Measurements from ENCODE around the gene NOTCH1.
A peak's percentile ranks its signal among the peaks of the same experiment; 100 is the strongest.

NOTCH1 gene

GRCh38 chr9:136538599-136539426 is 7.0 kb downstream of the NOTCH1 start:
- Histone ChIP-seq H3K9me3 (ENCODE audit: control insufficient read depth, low read length) (no peaks in the 10 kb centered on the region), H3K27me3 (replicated peaks; ENCODE audit: control insufficient read depth, insufficient read depth, low read length, poor library complexity, severe bottlenecking) (no peaks in the 10 kb centered on the region), H3K4me3 (ENCODE audit: insufficient read depth, low read depth, low read length, poor library complexity, severe bottlenecking) (peak overlapping the region; percentile 40), H3K27ac (ENCODE audit: insufficient read depth, low read length, poor library complexity, severe bottlenecking) (peak overlapping the region; percentile 81), H3K36me3 (ENCODE audit: control insufficient read depth, insufficient read depth, low read length) (no peaks in the 10 kb centered on the region), H3K4me1 (ENCODE audit: control insufficient read depth, insufficient read depth, low read length, poor library complexity, severe bottlenecking) (peaks cover 65% of the 10 kb centered on the region)
- DNase-seq, result peak; percentile 38 to 57 (median 56)

- Histone ChIP-seq H3K27me3 (replicated peaks; ENCODE audit: control insufficient read depth, insufficient read depth, low read length, poor library complexity, severe bottlenecking) (no peaks in the 10 kb centered on the region), H3K4me1 (ENCODE audit: control insufficient read depth, insufficient read depth, low read length, poor library complexity, severe bottlenecking) (peaks cover 69% of the 10 kb centered on the region), H3K27ac (ENCODE audit: insufficient read depth, low read length, poor library complexity, severe bottlenecking) (peak overlapping the region; percentile 81), H3K4me3 (ENCODE audit: insufficient read depth, low read depth, low read length, poor library complexity, severe bottlenecking) (peak overlapping the region; percentile 40), H3K9me3 (ENCODE audit: control insufficient read depth, low read length) (no peaks in the 10 kb centered on the region), H3K36me3 (ENCODE audit: control insufficient read depth, insufficient read depth, low read length) (no peaks in the 10 kb centered on the region)
- no peak for DNase-seq
These were observed 7.8 kb downstream of the NOTCH1 start for GRCh38 chr9:136537896-136538598.

GRCh38 chr9:136537411-136537810 is 8.4 kb downstream of the NOTCH1 start:
- H3K27ac ChIP-seq (ENCODE audit: insufficient read depth, low read length, poor library complexity, severe bottlenecking), result peak overlapping the region; percentile 25
- DNase-seq, result no peak
- H3K36me3 ChIP-seq (ENCODE audit: control insufficient read depth, insufficient read depth, low read length), result no peaks in the 10 kb centered on the region
- H3K9me3 ChIP-seq (ENCODE audit: control insufficient read depth, low read length), result no peaks in the 10 kb centered on the region
- H3K27me3 ChIP-seq (replicated peaks; ENCODE audit: control insufficient read depth, insufficient read depth, low read length, poor library complexity, severe bottlenecking), result no peaks in the 10 kb centered on the region
- H3K4me3 ChIP-seq (ENCODE audit: insufficient read depth, low read depth, low read length, poor library complexity, severe bottlenecking), result no peak overlapping the region
- peaks cover 75% of the 10 kb centered on the region for H3K4me1 ChIP-seq (ENCODE audit: control insufficient read depth, insufficient read depth, low read length, poor library complexity, severe bottlenecking)

DNA sequence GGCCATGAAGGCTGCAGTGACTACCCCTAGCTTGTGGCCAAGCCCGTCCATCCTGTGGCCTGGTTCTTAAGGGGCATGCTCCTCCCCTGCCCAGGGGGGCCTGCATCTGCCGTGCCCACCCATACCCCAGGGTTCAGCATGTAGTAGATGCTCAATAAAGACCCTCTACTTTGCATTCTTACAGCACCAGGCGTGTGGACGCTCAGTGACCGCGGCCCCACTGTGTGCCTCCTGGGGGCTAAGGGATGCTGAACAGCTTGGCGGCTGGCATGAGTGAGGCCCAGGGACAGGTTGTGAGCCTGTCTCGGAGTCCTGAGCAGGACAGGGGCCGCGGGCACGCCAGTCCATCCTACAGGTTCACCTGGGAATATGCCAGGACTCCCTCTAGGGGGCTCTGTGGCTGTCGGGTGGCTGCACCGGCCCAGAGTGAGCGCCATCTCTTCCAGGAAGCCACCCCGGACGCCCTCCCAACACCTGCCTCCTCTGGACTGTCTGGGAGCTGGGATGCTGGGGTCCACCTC is 9.1 kb downstream of the NOTCH1 start:
- Histone ChIP-seq H3K9me3 (ENCODE audit: control insufficient read depth, low read length) (no peaks in the 10 kb centered on the region), H3K27me3 (replicated peaks; ENCODE audit: control insufficient read depth, insufficient read depth, low read length, poor library complexity, severe bottlenecking) (no peaks in the 10 kb centered on the region), H3K36me3 (ENCODE audit: control insufficient read depth, insufficient read depth, low read length) (no peaks in the 10 kb centered on the region), H3K4me1 (ENCODE audit: control insufficient read depth, insufficient read depth, low read length, poor library complexity, severe bottlenecking) (peaks cover 81% of the 10 kb centered on the region), H3K4me3 (ENCODE audit: insufficient read depth, low read depth, low read length, poor library complexity, severe bottlenecking) (no peak overlapping the region), H3K27ac (ENCODE audit: insufficient read depth, low read length, poor library complexity, severe bottlenecking) (peak overlapping the region; percentile 25)
- DNase-seq, result no peak

GRCh38 chr9:136536051-136536720 is 9.7 kb downstream of the NOTCH1 start:
- Histone ChIP-seq H3K4me1 (ENCODE audit: control insufficient read depth, insufficient read depth, low read length, poor library complexity, severe bottlenecking) (peaks cover 83% of the 10 kb centered on the region), H3K36me3 (ENCODE audit: control insufficient read depth, insufficient read depth, low read length) (no peaks in the 10 kb centered on the region), H3K9me3 (ENCODE audit: control insufficient read depth, low read length) (no peaks in the 10 kb centered on the region), H3K27ac (ENCODE audit: insufficient read depth, low read length, poor library complexity, severe bottlenecking) (no peak overlapping the region), H3K27me3 (replicated peaks; ENCODE audit: control insufficient read depth, insufficient read depth, low read length, poor library complexity, severe bottlenecking) (no peaks in the 10 kb centered on the region), H3K4me3 (ENCODE audit: insufficient read depth, low read depth, low read length, poor library complexity, severe bottlenecking) (no peak overlapping the region)
- DNase-seq, result no peak

DNA sequence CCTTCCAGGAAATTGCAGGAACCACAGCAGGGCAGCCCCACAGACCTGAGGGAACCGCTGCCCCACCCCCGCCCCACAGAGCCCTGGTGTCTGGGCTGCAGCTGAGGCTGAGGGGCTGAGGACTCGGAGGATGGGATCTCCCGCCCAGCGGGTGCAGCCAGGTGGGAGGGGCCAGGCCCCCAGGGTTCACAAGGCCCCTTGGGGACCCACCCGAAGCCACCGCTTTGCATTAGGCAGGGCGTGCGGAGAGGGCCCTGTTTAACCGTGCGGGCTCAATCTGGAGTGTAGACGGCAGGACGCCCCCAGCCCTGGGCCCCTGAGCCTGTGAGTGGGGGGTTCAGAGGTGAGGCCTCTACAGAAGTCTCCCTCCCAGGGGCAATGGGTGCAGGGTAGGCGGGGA is 10.8 kb downstream of the NOTCH1 start:
- no peak overlapping the region for H3K27ac ChIP-seq (ENCODE audit: insufficient read depth, low read length, poor library complexity, severe bottlenecking)
- no peak overlapping the region for H3K4me3 ChIP-seq (ENCODE audit: insufficient read depth, low read depth, low read length, poor library complexity, severe bottlenecking)
- DNase-seq, result no peak
- H3K9me3 ChIP-seq (ENCODE audit: control insufficient read depth, low read length), result no peaks in the 10 kb centered on the region
- H3K27me3 ChIP-seq (replicated peaks; ENCODE audit: control insufficient read depth, insufficient read depth, low read length, poor library complexity, severe bottlenecking), result no peaks in the 10 kb centered on the region
- H3K36me3 ChIP-seq (ENCODE audit: control insufficient read depth, insufficient read depth, low read length), result peaks cover 6% of the 10 kb centered on the region
- H3K4me1 ChIP-seq (ENCODE audit: control insufficient read depth, insufficient read depth, low read length, poor library complexity, severe bottlenecking), result peaks cover 77% of the 10 kb centered on the region

- Histone ChIP-seq H3K27ac (ENCODE audit: insufficient read depth, low read length, poor library complexity, severe bottlenecking) (peak overlapping the region; percentile 63), H3K9me3 (ENCODE audit: control insufficient read depth, low read length) (no peaks in the 10 kb centered on the region), H3K4me3 (ENCODE audit: insufficient read depth, low read depth, low read length, poor library complexity, severe bottlenecking) (no peak overlapping the region), H3K4me1 (ENCODE audit: control insufficient read depth, insufficient read depth, low read length, poor library complexity, severe bottlenecking) (peaks cover 73% of the 10 kb centered on the region), H3K36me3 (ENCODE audit: control insufficient read depth, insufficient read depth, low read length) (peaks cover 6% of the 10 kb centered on the region), H3K27me3 (replicated peaks; ENCODE audit: control insufficient read depth, insufficient read depth, low read length, poor library complexity, severe bottlenecking) (no peaks in the 10 kb centered on the region)
- no peak for DNase-seq
These were observed 11.5 kb downstream of the NOTCH1 start for GRCh38 chr9:136534366-136534765.

DNA sequence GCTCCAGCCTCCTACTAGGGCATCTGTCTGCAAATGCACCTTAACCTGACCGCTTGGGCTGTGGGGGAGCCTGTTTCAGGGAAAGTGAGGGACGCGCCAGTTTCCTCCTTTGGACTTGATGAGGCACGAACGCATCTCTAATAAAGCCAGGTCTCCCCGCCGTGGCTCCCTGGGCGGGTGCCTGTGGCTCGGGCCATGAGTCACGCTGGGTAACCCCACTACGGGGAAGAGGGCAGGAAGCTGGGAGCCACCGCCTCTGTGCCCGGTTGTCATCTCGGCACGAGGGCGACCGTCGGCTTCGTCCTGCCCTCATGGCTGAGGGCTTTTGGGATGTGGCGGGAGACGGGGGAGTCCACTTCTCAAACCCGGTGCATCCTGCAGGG is 12.1 kb downstream of the NOTCH1 start:
- Histone ChIP-seq H3K4me1 (ENCODE audit: control insufficient read depth, insufficient read depth, low read length, poor library complexity, severe bottlenecking) (peaks cover 72% of the 10 kb centered on the region), H3K27me3 (replicated peaks; ENCODE audit: control insufficient read depth, insufficient read depth, low read length, poor library complexity, severe bottlenecking) (no peaks in the 10 kb centered on the region), H3K4me3 (ENCODE audit: insufficient read depth, low read depth, low read length, poor library complexity, severe bottlenecking) (peak overlapping the region; percentile 11), H3K27ac (ENCODE audit: insufficient read depth, low read length, poor library complexity, severe bottlenecking) (peak overlapping the region; percentile 63), H3K9me3 (ENCODE audit: control insufficient read depth, low read length) (no peaks in the 10 kb centered on the region), H3K36me3 (ENCODE audit: control insufficient read depth, insufficient read depth, low read length) (peaks cover 6% of the 10 kb centered on the region)
- peak; percentile 60 to 74 (median 73) for DNase-seq

- H3K4me3 ChIP-seq (ENCODE audit: insufficient read depth, low read depth, low read length, poor library complexity, severe bottlenecking), result peak overlapping the region; percentile 11
- peak overlapping the region; percentile 63 for H3K27ac ChIP-seq (ENCODE audit: insufficient read depth, low read length, poor library complexity, severe bottlenecking)
- H3K9me3 ChIP-seq (ENCODE audit: control insufficient read depth, low read length), result no peaks in the 10 kb centered on the region
- H3K36me3 ChIP-seq (ENCODE audit: control insufficient read depth, insufficient read depth, low read length), result peaks cover 6% of the 10 kb centered on the region
- H3K4me1 ChIP-seq (ENCODE audit: control insufficient read depth, insufficient read depth, low read length, poor library complexity, severe bottlenecking), result peaks cover 71% of the 10 kb centered on the region
- peak in 2 of 3 donors; percentile 42 to 47 for DNase-seq
- H3K27me3 ChIP-seq (replicated peaks; ENCODE audit: control insufficient read depth, insufficient read depth, low read length, poor library complexity, severe bottlenecking), result no peaks in the 10 kb centered on the region
These were observed 12.8 kb downstream of the NOTCH1 start for GRCh38 chr9:136532799-136533774.
